ENCODE measurements around the gene BNIP3. TPM values are rescaled to one million over a fixed set of nuclear protein-coding genes. Genes with fewer than 3 reads are reported as not detected.

The BNIP3 gene
- total RNA-seq: 100 to 1,000 TPM; 200 to 256 TPM

GRCh38 chr10:131981429-131982184 lies at the start of gene BNIP3:
Gene BNIP3 (minus strand): TSS chr10:131981923. CDS start chr10:131981806, 117 bp downstream.
- POLR2A ChIA-PET: no interaction called here
- ATAC-seq: peak; percentile 90
- peaks cover 45% of the 10 kb centered on the region for H3K36me3 Mint-ChIP-seq (ENCODE audit: low read depth)
- peak within 1 kb of the TSS; percentile 90 for H3K4me3 Mint-ChIP-seq
- CTCF ChIA-PET: interaction anchor here (0.8 to 1.5 kb wide), 7 partner anchors 8 to 96 kb away, joined by 3 to 7 read pairs (median 3); no protein-coding TSS in a partner anchor
- peak within 1 kb of the TSS; percentile 79 for H3K27ac Mint-ChIP-seq
- H3K9me3 Mint-ChIP-seq (ENCODE audit: low read depth): no peaks in the 10 kb centered on the region
- H3K4me1 Mint-ChIP-seq: peaks cover 36% of the 10 kb centered on the region
- DNase-seq: peak; percentile 97
- intact Hi-C loops (cut with DNase I, micrococcal nuclease): loop anchor here (1.0 to 5.0 kb wide), 12 partner anchors 41 to 1871 kb away; partner anchors contain the start of genes C10orf143 (in 1 of the 2), INPP5A (in 1 of the 2), LRRC27 (in 1 of the 2) and STK32C (in 1 of the 2)
- no peaks in the 10 kb centered on the region for H3K27me3 Mint-ChIP-seq

- POLR2A ChIA-PET: interaction anchor here (0.6 kb wide), 1 partner anchor 56 kb away, joined by 3 read pairs; no protein-coding TSS in a partner anchor
- Mint-ChIP-seq H3K27me3 (peaks cover 41% of the 10 kb centered on the region), H3K4me1 (no peaks in the 10 kb centered on the region), H3K9me3 (ENCODE audit: low read depth) (no peaks in the 10 kb centered on the region), H3K27ac (no peak overlapping the region), H3K4me3 (no peak overlapping the region), H3K36me3 (ENCODE audit: low read depth) (no peaks in the 10 kb centered on the region)
- CTCF ChIA-PET: interaction anchor here (0.7 kb wide), 1 partner anchor 8 kb away, joined by 4 read pairs; no protein-coding TSS in a partner anchor
- DNase-seq (no peak), ATAC-seq (no peak)
- intact Hi-C loops (cut with DNase I, micrococcal nuclease): no loop called here
Observed at GRCh38 chr10:132030898-132031463, 49.3 kb upstream of the BNIP3 start.

GRCh38 chr10:132028706-132029105 lies 47.0 kb upstream of the BNIP3 start:
- ATAC-seq (no peak), DNase-seq (no peak)
- no peak overlapping the region for H3K4me3 Mint-ChIP-seq
- H3K27me3 Mint-ChIP-seq: peaks cover 34% of the 10 kb centered on the region
- H3K27ac Mint-ChIP-seq: no peak overlapping the region
- H3K4me1 Mint-ChIP-seq: no peaks in the 10 kb centered on the region
- H3K36me3 Mint-ChIP-seq (ENCODE audit: low read depth): no peaks in the 10 kb centered on the region
- intact Hi-C loops (cut with DNase I, micrococcal nuclease): no loop called here
- ChIA-PET CTCF (no interaction called here), POLR2A (no interaction called here)
- no peaks in the 10 kb centered on the region for H3K9me3 Mint-ChIP-seq (ENCODE audit: low read depth)

GRCh38 chr10:132027423-132027983 lies 45.8 kb upstream of the BNIP3 start:
- ChIA-PET POLR2A (no interaction called here), CTCF (interaction anchor here (0.6 kb wide), 2 partner anchors 9 to 24 kb away, joined by 3 read pairs; no protein-coding TSS in a partner anchor)
- no peak overlapping the region for H3K4me3 Mint-ChIP-seq
- no peak for DNase-seq
- H3K36me3 Mint-ChIP-seq (ENCODE audit: low read depth): no peaks in the 10 kb centered on the region
- no peak overlapping the region for H3K27ac Mint-ChIP-seq
- intact Hi-C loops (cut with DNase I, micrococcal nuclease): no loop called here
- H3K9me3 Mint-ChIP-seq (ENCODE audit: low read depth): no peaks in the 10 kb centered on the region
- H3K4me1 Mint-ChIP-seq: peaks cover 5% of the 10 kb centered on the region
- no peak for ATAC-seq
- peaks cover 35% of the 10 kb centered on the region for H3K27me3 Mint-ChIP-seq

GRCh38 chr10:132023092-132023811 lies 41.5 kb upstream of the BNIP3 start:
- Mint-ChIP-seq H3K4me1 (peaks cover 5% of the 10 kb centered on the region), H3K4me3 (no peak overlapping the region), H3K9me3 (ENCODE audit: low read depth) (no peaks in the 10 kb centered on the region), H3K27ac (no peak overlapping the region), H3K27me3 (peaks cover 22% of the 10 kb centered on the region), H3K36me3 (ENCODE audit: low read depth) (no peaks in the 10 kb centered on the region)
- ChIA-PET POLR2A (no interaction called here), CTCF (interaction anchor here (0.6 to 2.0 kb wide), 33 partner anchors 9 to 1408 kb away, joined by 3 to 52 read pairs (median 4); partner anchors contain the start of genes BNIP3 and PPP2R2D)
- intact Hi-C loops (cut with DNase I, micrococcal nuclease): loop anchor here (1.0 to 5.0 kb wide), 3 partner anchors 40 to 138 kb away; partner anchors contain the start of gene PPP2R2D (in 1 of the 2)
- DNase-seq (peak; percentile 90), ATAC-seq (peak; percentile 94)

GRCh38 chr10:132022241-132022640 lies 40.5 kb upstream of the BNIP3 start:
- H3K4me1 Mint-ChIP-seq: peaks cover 5% of the 10 kb centered on the region
- CTCF ChIA-PET: interaction anchor here (0.5 to 2.0 kb wide), 25 partner anchors 8 to 1407 kb away, joined by 3 to 52 read pairs (median 5); partner anchors contain the start of genes BNIP3 and PPP2R2D
- POLR2A ChIA-PET: no interaction called here
- ATAC-seq: no peak
- intact Hi-C loops (cut with DNase I, micrococcal nuclease): loop anchor here in 1 of 2 experiments (2.0 to 5.0 kb wide), 2 partner anchors 39 to 120 kb away; partner anchors contain the start of gene PPP2R2D
- no peaks in the 10 kb centered on the region for H3K36me3 Mint-ChIP-seq (ENCODE audit: low read depth)
- no peaks in the 10 kb centered on the region for H3K9me3 Mint-ChIP-seq (ENCODE audit: low read depth)
- DNase-seq: no peak
- H3K27ac Mint-ChIP-seq: no peak overlapping the region
- H3K4me3 Mint-ChIP-seq: no peak overlapping the region
- peaks cover 22% of the 10 kb centered on the region for H3K27me3 Mint-ChIP-seq

- Mint-ChIP-seq H3K4me1 (peaks cover 5% of the 10 kb centered on the region), H3K4me3 (no peak overlapping the region), H3K9me3 (ENCODE audit: low read depth) (no peaks in the 10 kb centered on the region), H3K27me3 (peaks cover 19% of the 10 kb centered on the region), H3K36me3 (ENCODE audit: low read depth) (no peaks in the 10 kb centered on the region), H3K27ac (no peak overlapping the region)
- ATAC-seq (no peak), DNase-seq (no peak)
- ChIA-PET POLR2A (no interaction called here), CTCF (no interaction called here)
- intact Hi-C loops (cut with DNase I, micrococcal nuclease): loop anchor here in 1 of 2 experiments (2.0 to 5.0 kb wide), 2 partner anchors 39 to 119 kb away; partner anchors contain the start of gene PPP2R2D
Observed at GRCh38 chr10:132021504-132022143, 39.9 kb upstream of the BNIP3 start.

GRCh38 chr10:132021046-132021445 lies 39.3 kb upstream of the BNIP3 start:
- Mint-ChIP-seq H3K4me1 (peaks cover 5% of the 10 kb centered on the region), H3K36me3 (ENCODE audit: low read depth) (no peaks in the 10 kb centered on the region), H3K4me3 (no peak overlapping the region), H3K27ac (no peak overlapping the region), H3K27me3 (peaks cover 17% of the 10 kb centered on the region), H3K9me3 (ENCODE audit: low read depth) (no peaks in the 10 kb centered on the region)
- ATAC-seq: no peak
- intact Hi-C loops (cut with DNase I, micrococcal nuclease): loop anchor here in 1 of 2 experiments (5.0 kb wide), 1 partner anchor 119 kb away; the partner anchor contains the start of gene PPP2R2D
- no peak for DNase-seq
- CTCF ChIA-PET: interaction anchor here (1.2 kb wide), 1 partner anchor 135 kb away, joined by 6 read pairs; no protein-coding TSS in a partner anchor
- POLR2A ChIA-PET: interaction anchor here (0.9 kb wide), 1 partner anchor 19 kb away, joined by 4 read pairs; no protein-coding TSS in a partner anchor

GRCh38 chr10:132020456-132020855 lies 38.7 kb upstream of the BNIP3 start:
- H3K4me3 Mint-ChIP-seq: no peak overlapping the region
- DNase-seq (no peak), ATAC-seq (no peak)
- H3K9me3 Mint-ChIP-seq (ENCODE audit: low read depth): no peaks in the 10 kb centered on the region
- intact Hi-C loops (cut with DNase I, micrococcal nuclease): loop anchor here in 1 of 2 experiments (5.0 kb wide), 1 partner anchor 118 kb away; the partner anchor contains the start of gene PPP2R2D
- peaks cover 5% of the 10 kb centered on the region for H3K4me1 Mint-ChIP-seq
- H3K27me3 Mint-ChIP-seq: peaks cover 15% of the 10 kb centered on the region
- H3K27ac Mint-ChIP-seq: no peak overlapping the region
- no peaks in the 10 kb centered on the region for H3K36me3 Mint-ChIP-seq (ENCODE audit: low read depth)
- ChIA-PET POLR2A (interaction anchor here (0.9 kb wide), 1 partner anchor 19 kb away, joined by 4 read pairs; no protein-coding TSS in a partner anchor), CTCF (interaction anchor here (1.2 to 1.3 kb wide), 2 partner anchors 16 to 135 kb away, joined by 3 to 6 read pairs; no protein-coding TSS in a partner anchor)

- Mint-ChIP-seq H3K27ac (no peak overlapping the region), H3K4me1 (peaks cover 5% of the 10 kb centered on the region), H3K4me3 (no peak overlapping the region), H3K27me3 (peaks cover 11% of the 10 kb centered on the region), H3K36me3 (ENCODE audit: low read depth) (no peaks in the 10 kb centered on the region), H3K9me3 (ENCODE audit: low read depth) (no peaks in the 10 kb centered on the region)
- CTCF ChIA-PET: interaction anchor here (1.2 to 2.0 kb wide), 3 partner anchors 15 to 134 kb away, joined by 3 to 4 read pairs (median 4); no protein-coding TSS in a partner anchor
- DNase-seq: no peak
- POLR2A ChIA-PET: no interaction called here
- intact Hi-C loops (cut with DNase I, micrococcal nuclease): no loop called here
- ATAC-seq: no peak
Observed at GRCh38 chr10:132019366-132019765, 37.6 kb upstream of the BNIP3 start.

Data from activated CD4-positive, alpha-beta T cell treated with anti-CD3 and anti-CD28 coated beads for 36 hours (primary cell).